Choroid plexus epithelial cell (primary cell): Measurements from ENCODE around the gene PLET1.

Experiments
- DNase-seq: peaks from one replicate; pipeline ENCODE4 v3.0.0-alpha.2; 2010; ENCODE audit warnings: low read depth
- H3K4me3 ChIP-seq: 2 replicates; pipeline ENCODE4 v1.5.1; 2011; ENCODE audit warnings: low read depth, mild to moderate bottlenecking, control low read depth, low read length, moderate library complexity
- CTCF ChIP-seq: conservative IDR thresholded peaks from 2 replicates; pipeline ENCODE4 v1.5.1; 2011; ENCODE audit warnings: low read depth, mild to moderate bottlenecking, control low read depth, inconsistent platforms, low read length, moderate library complexity

Gene PLET1

DNA sequence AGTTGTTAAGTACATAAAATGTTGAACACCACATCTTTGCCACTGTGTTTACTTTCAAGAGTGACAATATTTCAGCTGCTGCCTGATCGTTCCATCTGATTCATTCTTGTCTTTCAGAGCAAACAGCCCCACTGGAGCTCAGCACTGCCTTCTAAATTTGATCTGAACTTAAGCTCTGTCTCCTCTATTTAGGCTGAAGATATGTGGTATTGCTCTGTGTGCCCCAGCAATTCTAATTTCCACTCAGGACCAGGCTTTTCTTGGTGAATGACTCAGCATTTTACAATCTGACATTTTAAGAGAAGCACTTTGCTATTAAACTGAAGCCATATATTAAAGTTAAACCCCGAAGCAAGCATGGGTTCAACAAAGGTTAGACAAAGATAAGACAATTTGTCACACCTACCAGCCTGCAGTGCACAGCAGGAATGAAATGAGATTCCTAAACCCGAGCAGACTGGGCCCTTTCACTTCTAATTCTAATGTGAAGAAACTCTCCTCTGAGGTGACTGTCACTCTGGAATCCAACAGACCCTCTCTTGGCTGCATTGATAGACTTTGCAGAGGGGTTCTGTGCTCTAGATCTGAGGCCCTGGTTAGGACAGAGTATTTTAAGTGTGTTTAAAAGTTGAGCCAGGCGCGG, 41.7 kb upstream of the PLET1 start:
- DNase-seq = peak; percentile 38
- no peak overlapping the region for H3K4me3 ChIP-seq
- TF ChIP-seq CTCF = no peak

GRCh38 chr11:112300094-112300786, 39.6 kb upstream of the PLET1 start:
- no peak for TF ChIP-seq CTCF
- DNase-seq = no peak
- no peak overlapping the region for H3K4me3 ChIP-seq

DNA sequence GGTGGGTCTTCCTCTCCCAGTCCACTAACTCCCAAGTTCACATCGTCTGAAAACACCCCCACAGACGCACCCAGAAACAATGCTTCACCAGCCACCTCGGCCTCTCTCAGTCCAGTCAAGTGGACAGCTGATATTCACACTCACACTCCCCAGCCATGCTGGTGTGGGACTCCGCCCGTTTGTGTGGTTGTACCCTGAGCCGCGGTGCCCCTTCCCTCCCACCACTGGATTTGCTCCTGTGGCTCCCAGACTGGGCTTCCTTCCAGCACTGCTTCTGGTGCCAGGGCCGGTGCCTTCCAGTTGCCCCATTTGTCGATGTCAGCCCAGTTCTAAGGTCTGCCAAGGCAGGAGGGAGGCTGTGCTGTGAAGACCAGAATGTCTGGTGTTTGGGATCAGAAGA, 37.9 kb upstream of the PLET1 start:
- no peak overlapping the region for H3K4me3 ChIP-seq
- DNase-seq = no peak
- TF ChIP-seq CTCF = no peak

GRCh38 chr11:112297248-112297866, 36.7 kb upstream of the PLET1 start:
- DNase-seq = no peak
- no peak for TF ChIP-seq CTCF
- no peak overlapping the region for H3K4me3 ChIP-seq

GRCh38 chr11:112296044-112296443, 35.4 kb upstream of the PLET1 start:
- DNase-seq = no peak
- no peak overlapping the region for H3K4me3 ChIP-seq
- no peak for TF ChIP-seq CTCF

- no peak for TF ChIP-seq CTCF
- DNase-seq = no peak
Measured at GRCh38 chr11:112294688-112295340, 34.2 kb upstream of the PLET1 start.

More at GRCh38 chr11:112294688-112295340, 34.2 kb upstream of the PLET1 start:
- no peak overlapping the region for H3K4me3 ChIP-seq
